ENCODE data around the gene SH3RF2.

Gene SH3RF2

GRCh38 chr5:146050086-146050485 lies 113.7 kb downstream of the SH3RF2 start:
- no peak for DNase-seq

GRCh38 chr5:146051678-146052077 lies 115.3 kb downstream of the SH3RF2 start:
- no peak for DNase-seq

- DNase-seq: no peak
Measured at GRCh38 chr5:146052780-146053179, 116.4 kb downstream of the SH3RF2 start.

- DNase-seq: no peak
Measured at GRCh38 chr5:146055432-146055831, 119.1 kb downstream of the SH3RF2 start.

DNA sequence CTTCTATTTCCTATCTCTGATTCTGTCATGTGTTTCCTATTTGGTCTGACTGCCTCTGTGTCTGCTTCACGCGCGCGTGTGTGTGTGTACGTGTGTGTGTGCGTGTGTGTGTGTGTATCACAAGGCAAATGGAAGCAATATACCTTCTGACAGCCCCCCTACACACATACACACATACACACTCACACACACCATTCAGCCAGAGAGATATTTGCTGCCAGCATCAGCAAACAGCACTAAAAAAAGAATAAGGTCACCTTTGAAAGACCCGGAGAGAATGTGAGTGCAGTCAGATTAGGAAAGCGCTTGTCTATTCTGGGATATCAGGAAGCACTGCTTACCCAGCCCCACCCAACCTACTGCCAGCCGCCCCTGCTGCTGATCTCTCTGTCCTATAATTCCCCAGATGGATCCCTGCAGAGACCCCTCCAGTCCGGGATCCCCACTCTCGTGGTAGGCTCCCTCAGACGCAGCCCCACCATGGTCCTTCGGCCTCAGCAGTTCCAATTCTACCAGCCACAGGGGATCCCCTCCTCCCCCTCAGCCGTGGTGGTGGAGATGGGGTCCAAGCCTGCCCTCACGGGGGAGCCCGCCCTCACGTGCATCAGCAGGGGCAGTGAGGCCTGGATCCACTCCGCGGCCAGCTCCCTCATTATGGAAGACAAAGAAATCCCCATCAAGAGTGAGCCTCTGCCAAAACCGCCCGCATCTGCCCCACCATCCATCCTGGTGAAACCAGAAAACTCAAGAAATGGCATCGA lies 123.3 kb downstream of the SH3RF2 start:
- no peak for DNase-seq

GRCh38 chr5:146060221-146060585 lies 123.8 kb downstream of the SH3RF2 start:
- no peak for DNase-seq

GRCh38 chr5:146066968-146067367 lies 130.6 kb downstream of the SH3RF2 start:
- no peak for DNase-seq

DNA sequence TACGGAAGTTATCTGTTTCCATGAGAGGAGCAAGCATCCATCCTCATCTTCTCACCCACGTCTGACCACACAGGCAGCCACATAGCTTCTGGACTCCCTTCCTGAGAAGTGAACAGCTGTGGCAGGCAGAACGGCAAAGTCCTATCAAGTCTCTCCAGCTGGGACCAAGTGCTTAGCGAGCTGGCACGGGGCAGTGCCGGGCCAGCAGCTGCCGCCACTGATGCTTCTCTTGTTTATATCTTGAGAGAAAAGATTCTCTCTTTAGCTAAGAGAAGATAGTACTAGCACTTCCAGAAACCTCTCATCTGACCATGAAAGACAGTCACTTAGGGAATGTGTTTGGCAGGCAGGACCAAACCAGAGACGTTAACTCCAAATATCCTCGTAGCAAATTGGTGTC lies 131.8 kb downstream of the SH3RF2 start:
- no peak for DNase-seq

GRCh38 chr5:146068977-146069779 lies 132.8 kb downstream of the SH3RF2 start:
- no peak for DNase-seq

GRCh38 chr5:146069780-146070099 lies 133.4 kb downstream of the SH3RF2 start:
- DNase-seq: no peak

- no peak for DNase-seq
Measured at GRCh38 chr5:146070746-146071145, 134.4 kb downstream of the SH3RF2 start.

GRCh38 chr5:146071171-146071570 lies 134.8 kb downstream of the SH3RF2 start:
- no peak for DNase-seq

DNA sequence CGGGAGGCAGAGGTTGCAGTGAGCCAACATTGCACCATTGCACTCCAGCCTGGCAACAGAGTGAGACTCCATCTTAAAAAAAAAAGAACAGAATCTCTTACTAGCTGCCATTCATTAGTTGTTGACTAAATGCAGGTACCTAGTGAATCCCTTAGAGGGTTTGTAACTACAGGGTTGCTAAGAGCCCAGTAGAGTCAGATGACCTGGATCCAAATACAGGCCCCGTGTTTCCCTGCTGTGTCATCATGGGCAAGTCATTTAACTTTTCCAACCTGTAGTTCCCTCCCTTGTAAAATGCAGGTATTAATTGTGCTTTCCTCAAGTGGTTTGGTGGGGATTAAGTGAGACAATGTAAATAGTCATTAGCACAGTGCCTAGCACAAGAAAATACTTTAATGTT lies 136.2 kb downstream of the SH3RF2 start:
- no peak for DNase-seq

GRCh38 chr5:146073239-146073900 lies 137.0 kb downstream of the SH3RF2 start:
- no peak for DNase-seq

DNA sequence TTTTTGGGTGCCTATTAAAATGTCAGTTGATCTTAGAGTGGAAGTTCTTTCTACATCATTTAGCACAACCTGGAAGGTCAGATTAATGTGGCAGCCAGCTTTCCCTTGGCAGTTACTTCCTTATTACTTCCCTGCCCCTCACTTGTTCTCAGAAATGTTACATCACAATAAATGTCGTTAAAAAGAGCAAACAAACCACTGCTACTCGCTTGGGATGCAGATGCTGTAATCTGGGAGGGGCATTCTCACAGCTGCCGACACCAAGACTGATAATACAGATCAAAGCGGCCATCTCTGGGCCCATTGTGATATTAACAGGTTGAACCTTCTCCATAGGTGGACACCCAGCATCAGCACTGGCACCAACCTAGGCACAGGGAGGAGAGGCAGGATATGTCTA lies 139.7 kb downstream of the SH3RF2 start:
- DNase-seq: no peak

DNA sequence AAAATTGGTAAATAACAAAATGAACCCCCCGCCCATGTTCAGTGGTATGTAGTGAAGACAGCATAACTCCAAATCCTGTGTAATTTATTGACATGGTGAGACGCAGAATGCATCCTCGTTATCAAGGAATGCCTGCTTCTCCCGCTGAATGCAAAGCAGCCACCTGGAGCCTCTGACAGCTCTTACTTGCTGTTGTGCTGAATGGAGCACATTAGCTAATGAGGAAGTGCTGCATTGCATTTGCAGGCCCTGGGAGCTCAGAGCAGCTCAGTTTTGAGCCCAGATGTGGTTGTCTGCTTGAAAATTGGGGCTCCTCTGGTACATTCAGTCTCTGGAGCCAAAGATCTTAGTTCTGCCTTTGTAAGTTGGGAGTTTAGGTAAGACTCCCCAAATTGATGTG lies 140.1 kb downstream of the SH3RF2 start:
- no peak for DNase-seq

DNA sequence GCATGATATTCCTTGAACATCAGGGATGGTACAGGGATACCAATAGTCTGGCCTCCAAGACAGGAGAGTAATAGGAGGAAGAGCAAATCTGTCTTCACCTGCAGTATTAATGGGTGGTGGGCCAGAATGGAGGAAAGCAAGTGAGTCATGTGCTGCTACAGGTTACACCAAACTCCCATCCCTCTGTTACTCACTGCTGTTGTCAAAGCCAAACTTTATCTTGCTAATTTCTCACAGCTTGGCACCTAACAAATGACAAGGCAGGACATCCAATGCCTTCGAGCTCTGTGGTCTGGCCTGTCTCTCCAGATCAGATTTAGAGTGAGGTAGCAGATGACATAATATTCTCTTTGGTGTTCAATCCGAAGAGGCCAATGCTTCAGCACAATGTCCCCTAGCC lies 142.2 kb downstream of the SH3RF2 start:
- no peak for DNase-seq

GRCh38 chr5:146079695-146080373 lies 143.5 kb downstream of the SH3RF2 start:
- no peak for DNase-seq

GRCh38 chr5:146081556-146081955 lies 145.2 kb downstream of the SH3RF2 start:
- no peak for DNase-seq

- DNase-seq: no peak
Measured at GRCh38 chr5:146082798-146083197, 146.4 kb downstream of the SH3RF2 start.

GRCh38 chr5:146084376-146084775 lies 148.0 kb downstream of the SH3RF2 start:
- no peak for DNase-seq

GRCh38 chr5:146088098-146088497 lies 151.7 kb downstream of the SH3RF2 start:
- no peak for DNase-seq

DNA sequence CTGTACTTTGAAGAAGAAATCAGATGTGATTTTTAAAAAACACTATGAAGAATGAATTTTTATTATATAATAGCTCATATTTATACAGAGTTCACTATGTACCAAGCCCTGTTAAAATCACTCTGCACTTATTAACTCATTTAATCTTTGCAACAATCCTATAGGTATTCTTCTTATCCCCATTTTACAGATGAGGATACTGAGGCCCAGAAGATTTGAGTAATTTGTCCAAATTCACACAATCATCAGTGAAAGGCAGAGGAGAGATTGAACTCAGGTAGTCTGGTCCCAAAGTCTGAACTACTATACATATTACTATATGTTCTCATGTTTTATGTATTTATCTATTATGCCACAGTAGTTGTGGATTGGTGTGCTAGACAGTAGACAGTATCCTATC lies 152.9 kb downstream of the SH3RF2 start:
- DNase-seq: no peak
